ENCODE data around the gene BCAS3.

DNA sequence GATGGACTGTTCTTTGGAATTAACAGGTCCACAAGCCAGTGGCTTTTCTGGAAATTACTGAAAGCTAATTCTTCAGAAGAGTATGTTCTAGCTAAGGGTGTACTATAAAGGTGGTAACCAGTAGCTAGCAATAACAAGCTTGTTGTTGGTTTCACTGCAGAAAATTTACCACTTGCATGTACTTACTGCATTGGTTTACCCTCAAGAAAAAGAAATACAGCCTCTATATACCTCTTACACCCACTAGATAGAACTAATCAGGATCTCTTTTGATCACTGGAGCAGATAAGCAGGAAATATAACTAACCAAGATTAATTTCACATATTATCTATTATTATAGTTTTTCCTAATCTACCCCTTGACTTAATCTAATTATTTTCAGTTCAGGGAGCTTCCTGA lies 537.1 kb downstream of the BCAS3 start:
- TF ChIP-seq, protein P1, sequence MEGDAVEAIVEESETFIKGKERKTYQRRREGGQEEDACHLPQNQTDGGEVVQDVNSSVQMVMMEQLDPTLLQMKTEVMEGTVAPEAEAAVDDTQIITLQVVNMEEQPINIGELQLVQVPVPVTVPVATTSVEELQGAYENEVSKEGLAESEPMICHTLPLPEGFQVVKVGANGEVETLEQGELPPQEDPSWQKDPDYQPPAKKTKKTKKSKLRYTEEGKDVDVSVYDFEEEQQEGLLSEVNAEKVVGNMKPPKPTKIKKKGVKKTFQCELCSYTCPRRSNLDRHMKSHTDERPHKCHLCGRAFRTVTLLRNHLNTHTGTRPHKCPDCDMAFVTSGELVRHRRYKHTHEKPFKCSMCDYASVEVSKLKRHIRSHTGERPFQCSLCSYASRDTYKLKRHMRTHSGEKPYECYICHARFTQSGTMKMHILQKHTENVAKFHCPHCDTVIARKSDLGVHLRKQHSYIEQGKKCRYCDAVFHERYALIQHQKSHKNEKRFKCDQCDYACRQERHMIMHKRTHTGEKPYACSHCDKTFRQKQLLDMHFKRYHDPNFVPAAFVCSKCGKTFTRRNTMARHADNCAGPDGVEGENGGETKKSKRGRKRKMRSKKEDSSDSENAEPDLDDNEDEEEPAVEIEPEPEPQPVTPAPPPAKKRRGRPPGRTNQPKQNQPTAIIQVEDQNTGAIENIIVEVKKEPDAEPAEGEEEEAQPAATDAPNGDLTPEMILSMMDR (IDR thresholded peaks at IDR 0.05; ENCODE audit: low read depth, low read length, poor library complexity, severe bottlenecking): no peak
- no peak for TF ChIP-seq EZH2phosphoT487 (IDR thresholded peaks at IDR 0.05; ENCODE audit: borderline replicate concordance, low read length)

Data from DOHH2 (cell line).